GM15510 (cell line): ENCODE measurements around the gene GPRC6A.

Experiments
- POLR2A ChIP-seq: IDR thresholded peaks from 3 replicates; pipeline ENCODE4 v1.6.1; 2011; ENCODE audit warnings: borderline replicate concordance; ENCODE audit not compliant: insufficient read length; ENCODE audit errors: extremely low read depth

Gene GPRC6A, protein sequence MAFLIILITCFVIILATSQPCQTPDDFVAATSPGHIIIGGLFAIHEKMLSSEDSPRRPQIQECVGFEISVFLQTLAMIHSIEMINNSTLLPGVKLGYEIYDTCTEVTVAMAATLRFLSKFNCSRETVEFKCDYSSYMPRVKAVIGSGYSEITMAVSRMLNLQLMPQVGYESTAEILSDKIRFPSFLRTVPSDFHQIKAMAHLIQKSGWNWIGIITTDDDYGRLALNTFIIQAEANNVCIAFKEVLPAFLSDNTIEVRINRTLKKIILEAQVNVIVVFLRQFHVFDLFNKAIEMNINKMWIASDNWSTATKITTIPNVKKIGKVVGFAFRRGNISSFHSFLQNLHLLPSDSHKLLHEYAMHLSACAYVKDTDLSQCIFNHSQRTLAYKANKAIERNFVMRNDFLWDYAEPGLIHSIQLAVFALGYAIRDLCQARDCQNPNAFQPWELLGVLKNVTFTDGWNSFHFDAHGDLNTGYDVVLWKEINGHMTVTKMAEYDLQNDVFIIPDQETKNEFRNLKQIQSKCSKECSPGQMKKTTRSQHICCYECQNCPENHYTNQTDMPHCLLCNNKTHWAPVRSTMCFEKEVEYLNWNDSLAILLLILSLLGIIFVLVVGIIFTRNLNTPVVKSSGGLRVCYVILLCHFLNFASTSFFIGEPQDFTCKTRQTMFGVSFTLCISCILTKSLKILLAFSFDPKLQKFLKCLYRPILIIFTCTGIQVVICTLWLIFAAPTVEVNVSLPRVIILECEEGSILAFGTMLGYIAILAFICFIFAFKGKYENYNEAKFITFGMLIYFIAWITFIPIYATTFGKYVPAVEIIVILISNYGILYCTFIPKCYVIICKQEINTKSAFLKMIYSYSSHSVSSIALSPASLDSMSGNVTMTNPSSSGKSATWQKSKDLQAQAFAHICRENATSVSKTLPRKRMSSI

GRCh38 chr6:116828983-116829382 lies at the start of gene GPRC6A:
Gene GPRC6A (minus strand): TSS chr6:116829083. CDS start chr6:116829013, 70 bp downstream.
- no peak for TF ChIP-seq POLR2A

DNA sequence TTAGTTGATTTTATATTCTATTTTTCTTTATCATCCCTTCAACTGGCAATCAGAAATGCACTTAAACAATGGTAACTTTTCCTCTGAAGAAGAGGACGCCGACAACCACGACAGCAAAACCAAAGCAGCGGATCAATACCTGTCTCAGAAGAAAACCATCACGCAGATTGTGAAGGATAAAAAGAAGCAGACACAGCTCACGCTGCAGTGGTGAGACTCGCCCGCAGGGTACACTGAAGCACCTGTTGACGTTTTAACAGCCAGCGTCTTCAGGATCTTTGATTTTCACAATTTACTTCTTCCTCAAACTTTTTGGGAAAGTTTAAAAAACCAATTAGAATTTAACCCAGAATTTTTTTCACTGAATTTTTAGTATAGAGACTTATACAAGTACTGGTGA lies 48.9 kb upstream of the GPRC6A start:
- TF ChIP-seq POLR2A, result no peak

GRCh38 chr6:116876635-116877611 lies 48.0 kb upstream of the GPRC6A start, which contains the start of gene RFX6:
Gene RFX6 (plus strand): TSS chr6:116877242. CDS start chr6:116877276, 34 bp downstream.
- no peak for TF ChIP-seq POLR2A

- TF ChIP-seq POLR2A, result no peak
These were observed 47.2 kb upstream of the GPRC6A start for GRCh38 chr6:116876107-116876506.

GRCh38 chr6:116872771-116873170 lies 43.9 kb upstream of the GPRC6A start:
- no peak for TF ChIP-seq POLR2A

GRCh38 chr6:116866281-116866871 lies 37.5 kb upstream of the GPRC6A start:
- no peak for TF ChIP-seq POLR2A

GRCh38 chr6:116859264-116859663 lies 30.4 kb upstream of the GPRC6A start:
- TF ChIP-seq POLR2A, result no peak

DNA sequence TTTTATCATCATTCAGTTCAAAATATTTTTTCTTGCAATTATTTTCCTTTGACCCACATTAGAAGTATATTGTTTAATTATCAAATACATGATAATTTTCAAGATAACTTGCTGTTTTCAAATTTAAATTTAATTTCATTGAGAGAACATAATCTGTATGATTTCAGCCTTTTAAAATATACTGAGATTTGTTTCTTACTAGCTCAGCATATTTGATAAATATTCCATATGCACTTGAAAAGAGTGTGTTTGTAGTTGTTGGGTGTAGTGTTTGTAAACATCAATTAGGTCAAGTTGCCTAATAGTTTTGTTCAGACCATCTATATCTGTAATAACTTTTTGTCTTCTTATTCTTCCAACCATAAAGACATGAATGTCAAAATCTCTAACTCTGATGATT lies 29.2 kb upstream of the GPRC6A start:
- no peak for TF ChIP-seq POLR2A

DNA sequence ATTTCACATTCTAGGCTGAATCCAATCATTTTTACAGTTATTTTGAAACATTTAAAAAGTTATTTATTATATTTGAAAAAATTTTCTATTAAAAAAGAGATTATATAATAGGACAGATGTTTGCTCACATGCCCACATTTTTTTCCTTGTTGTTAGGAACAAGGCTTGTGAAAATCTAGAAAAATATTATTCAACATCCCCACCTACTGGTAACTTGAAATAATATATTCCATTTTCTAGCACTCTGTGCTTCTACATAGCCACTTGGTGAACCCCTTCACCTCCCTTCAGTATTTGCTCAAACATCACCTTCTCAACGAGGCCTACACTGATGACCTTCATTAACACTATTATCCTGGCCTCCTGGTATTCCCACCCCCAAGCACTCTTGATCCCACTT lies 18.3 kb upstream of the GPRC6A start:
- no peak for TF ChIP-seq POLR2A

- no peak for TF ChIP-seq POLR2A
These were observed 13.6 kb upstream of the GPRC6A start for GRCh38 chr6:116842459-116842858.

GRCh38 chr6:116840091-116840490 lies 11.2 kb upstream of the GPRC6A start:
- no peak for TF ChIP-seq POLR2A

GRCh38 chr6:116836606-116837342 lies 7.9 kb upstream of the GPRC6A start:
- TF ChIP-seq POLR2A, result no peak

DNA sequence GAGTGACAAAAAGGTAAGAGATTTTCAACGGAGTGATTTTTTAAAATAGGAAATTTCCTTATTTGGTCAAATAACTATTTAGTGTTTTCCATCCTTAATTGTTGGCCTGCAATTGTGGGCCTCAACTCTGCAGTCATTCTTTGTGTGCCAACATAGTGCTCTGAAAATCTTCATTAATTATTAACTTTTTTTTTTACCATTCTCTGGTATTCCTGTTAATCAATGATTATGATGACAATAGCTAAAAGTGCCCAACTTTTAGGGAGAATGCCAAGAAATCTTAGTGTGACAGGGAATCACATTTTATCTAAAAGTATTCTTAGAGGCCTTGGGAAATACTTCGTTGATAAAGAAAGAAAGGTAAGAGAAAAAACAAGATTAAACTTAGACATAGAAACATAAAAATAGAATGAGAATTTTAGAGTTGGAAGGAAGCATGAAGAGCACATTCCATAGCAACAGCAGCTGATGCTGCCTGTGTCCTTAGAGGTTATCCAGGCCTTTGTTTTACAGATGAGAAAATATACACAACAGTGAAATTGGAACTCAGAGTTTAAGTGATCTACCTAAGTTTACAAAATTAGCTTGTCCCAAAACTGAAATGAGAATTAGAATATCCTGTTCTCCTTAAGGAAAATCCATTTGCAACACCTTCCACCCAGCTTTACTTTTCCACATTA lies 1.2 kb downstream of the GPRC6A start:
- TF ChIP-seq POLR2A, result no peak
